Smooth muscle cell of the pulmonary artery (primary cell): ENCODE measurements around the gene OXTR. TPM values are rescaled to one million over a fixed set of nuclear protein-coding genes. Genes with fewer than 3 reads are reported as not detected.

Source experiments
- total RNA-seq: library from RNA; depleted of rRNA; stranded (reverse); fragments of >200 nt; gene quantifications from 2 replicates; pipeline ENCODE4 v1.2.3, GENCODE V29; 2014

OXTR gene
- 18.5 and 30.7 TPM in 2 replicates for total RNA-seq

DNA sequence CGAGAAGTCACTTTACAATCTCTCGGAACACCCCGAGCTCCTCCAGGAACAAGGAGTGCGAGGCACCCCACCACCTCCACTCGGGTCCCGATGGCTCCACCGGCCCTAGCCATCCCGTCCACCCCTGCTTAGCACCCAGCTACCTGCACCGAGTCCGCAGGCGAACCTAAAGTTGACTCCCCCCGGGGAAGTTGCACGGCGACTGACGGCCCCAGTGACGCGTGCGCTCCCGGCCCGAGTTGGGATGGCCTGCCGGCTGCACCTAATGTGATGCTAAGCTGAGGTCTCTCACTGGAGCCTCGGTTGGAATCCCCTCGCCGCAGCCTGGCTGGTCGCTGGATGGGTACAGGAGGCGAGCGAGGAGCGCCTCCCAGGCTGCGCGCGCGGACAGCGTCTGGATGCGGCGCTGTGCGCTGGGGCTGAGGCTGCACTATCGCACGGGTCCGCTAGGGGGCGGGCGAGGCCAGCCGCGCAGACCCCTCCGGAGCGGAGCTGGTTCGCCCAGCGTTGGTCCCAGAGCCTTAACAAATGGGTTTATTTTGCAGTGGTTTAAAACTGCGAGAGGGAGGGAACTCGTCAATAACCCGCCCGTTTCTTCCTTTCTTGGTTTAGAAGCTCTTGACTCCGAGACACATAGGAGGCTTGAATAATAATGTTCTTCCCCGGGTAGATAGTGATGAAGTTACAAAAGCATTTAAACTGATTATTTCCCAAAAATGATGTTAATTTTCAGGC lies at the start of gene OXTR:
Gene OXTR (minus strand): TSS at position 526 of the 735 bp plus-strand sequence. CDS start 1,426 bp downstream, outside the sequence.

DNA sequence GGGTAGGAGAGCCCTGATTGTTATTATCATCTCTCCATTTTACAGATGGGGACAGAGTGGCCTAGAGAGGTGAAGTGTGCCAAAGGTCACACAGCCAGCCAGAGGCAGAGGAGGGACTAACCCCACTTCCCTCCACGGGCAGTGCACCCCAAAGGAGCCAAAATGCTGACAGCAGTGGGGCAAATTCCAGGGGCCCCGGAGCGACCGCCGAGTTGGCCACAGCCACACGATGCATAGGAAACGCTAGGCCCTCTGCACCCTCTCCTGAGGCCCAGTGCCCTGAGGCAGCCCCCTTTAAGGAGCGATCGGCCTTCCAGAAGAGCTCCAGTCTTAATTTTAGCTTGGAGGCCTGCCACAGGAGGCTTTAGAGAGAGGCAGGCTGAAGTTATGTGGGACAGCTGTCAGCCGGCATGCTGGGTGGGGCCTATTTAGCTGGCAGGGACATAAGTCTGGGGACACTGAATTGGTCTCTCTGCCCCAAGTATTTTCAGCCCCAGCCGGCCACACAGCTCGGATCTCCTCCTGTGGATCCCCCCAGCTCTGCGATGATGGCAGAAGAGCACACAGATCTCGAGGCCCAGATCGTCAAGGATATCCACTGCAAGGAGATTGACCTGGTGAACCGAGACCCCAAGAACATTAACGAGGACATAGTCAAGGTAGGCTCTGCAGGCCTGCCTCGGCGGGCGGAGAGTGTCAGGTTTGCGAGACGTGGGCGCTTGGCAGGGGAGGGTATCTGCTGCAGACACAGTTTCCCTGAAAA lies 35.9 kb downstream of the OXTR start, which contains the start of gene CAV3:
Gene CAV3 (plus strand): TSS at position 471 of the 763 bp plus-strand sequence. CDS start 75 bp downstream, at position 546.

Other genes with a start within 250 kb of the OXTR start
- gene SSUH2, start 124.8 kb downstream of the OXTR start, total RNA-seq, result not detected in 2 replicates
- not detected in 2 replicates for gene CAV3, start 35.8 kb downstream of the OXTR start, total RNA-seq
- 6.8 and 11.0 TPM in 2 replicates for gene RAD18, start 193.9 kb upstream of the OXTR start, total RNA-seq